D341Med (cell line): ENCODE results near the gene KRTAP10-1.

Source experiments
- DNase-seq: peaks from one replicate; pipeline ENCODE4 v3.0.0; 2012; ENCODE audit warnings: low spot score

Gene KRTAP10-1

GRCh38 chr21:44515359-44516165, 24.4 kb downstream of the KRTAP10-1 start:
- DNase-seq, result no peak

GRCh38 chr21:44514746-44515358, 25.1 kb downstream of the KRTAP10-1 start:
- no peak for DNase-seq

GRCh38 chr21:44514218-44514520, 25.8 kb downstream of the KRTAP10-1 start:
- DNase-seq, result no peak

- DNase-seq, result no peak
Observed at GRCh38 chr21:44513389-44514217, 26.4 kb downstream of the KRTAP10-1 start.

- no peak for DNase-seq
Observed at GRCh38 chr21:44512496-44513388, 27.3 kb downstream of the KRTAP10-1 start.

- DNase-seq, result no peak
Observed at GRCh38 chr21:44511938-44512275, 28.1 kb downstream of the KRTAP10-1 start.

- no peak for DNase-seq
Observed at GRCh38 chr21:44511219-44511937, 28.6 kb downstream of the KRTAP10-1 start.

GRCh38 chr21:44510508-44511218, 29.3 kb downstream of the KRTAP10-1 start:
- peak; percentile 90 for DNase-seq

GRCh38 chr21:44510109-44510507, 29.9 kb downstream of the KRTAP10-1 start:
- DNase-seq, result no peak

- peak; percentile 79 for DNase-seq
Observed at GRCh38 chr21:44509539-44509938, 30.5 kb downstream of the KRTAP10-1 start.

- no peak for DNase-seq
Observed at GRCh38 chr21:44508711-44509445, 31.1 kb downstream of the KRTAP10-1 start.

- DNase-seq, result no peak
Observed at GRCh38 chr21:44508426-44508710, 31.6 kb downstream of the KRTAP10-1 start.

GRCh38 chr21:44507673-44508425, 32.1 kb downstream of the KRTAP10-1 start:
- no peak for DNase-seq

GRCh38 chr21:44506279-44507255, 33.4 kb downstream of the KRTAP10-1 start:
- no peak for DNase-seq

GRCh38 chr21:44505673-44506278, 34.2 kb downstream of the KRTAP10-1 start:
- no peak for DNase-seq

- no peak for DNase-seq
Observed at GRCh38 chr21:44503901-44504399, 36.0 kb downstream of the KRTAP10-1 start.
